ENCODE data around the gene MRPL47.
"Not testable (repeated sequence)": the region's sequence is repeated elsewhere in the genome, so short reads cannot be mapped to it uniquely, and the experiment has no call there.

Gene MRPL47

GRCh38 chr3:179604321-179605078 is at the start of gene MRPL47, which contains the start of gene NDUFB5:
Gene MRPL47, minus strand, starts transcription at chr3:179604638. Its CDS starts 14 bp downstream, at chr3:179604624.
Gene NDUFB5, plus strand, starts transcription at chr3:179604794. Its CDS starts 22 bp downstream, at chr3:179604816.
- DNase-seq: peak; percentile 88

GRCh38 chr3:179653096-179653797 is 48.8 kb upstream of the MRPL47 start:
- peak; percentile 53 for DNase-seq

GRCh38 chr3:179652447-179653095 is 48.1 kb upstream of the MRPL47 start, which contains the start of gene USP13:
Gene USP13, plus strand, starts transcription at chr3:179653040. Its CDS starts 186 bp downstream, at chr3:179653226.
- DNase-seq: peak; percentile 34

GRCh38 chr3:179651687-179652446 is 47.4 kb upstream of the MRPL47 start:
- DNase-seq: no peak

- no peak for DNase-seq
These were observed 41.7 kb upstream of the MRPL47 start for GRCh38 chr3:179646177-179646576.

GRCh38 chr3:179643837-179644236 is 39.4 kb upstream of the MRPL47 start:
- DNase-seq: not testable (repeated sequence)

- DNase-seq: no peak
These were observed 38.4 kb upstream of the MRPL47 start for GRCh38 chr3:179642871-179643270.

- DNase-seq: no peak
These were observed 36.0 kb upstream of the MRPL47 start for GRCh38 chr3:179640469-179640868.

- DNase-seq: no peak
These were observed 26.5 kb upstream of the MRPL47 start for GRCh38 chr3:179630753-179631451.

GRCh38 chr3:179624451-179624850 is 20.0 kb upstream of the MRPL47 start:
- DNase-seq: no peak

- DNase-seq: no peak
These were observed 17.6 kb upstream of the MRPL47 start for GRCh38 chr3:179622023-179622422.

GRCh38 chr3:179615458-179616173 is 11.2 kb upstream of the MRPL47 start:
- no peak for DNase-seq

- DNase-seq: no peak
These were observed 9.4 kb upstream of the MRPL47 start for GRCh38 chr3:179613807-179614206.

GRCh38 chr3:179610066-179610465 is 5.6 kb upstream of the MRPL47 start:
- no peak for DNase-seq

- DNase-seq: no peak
These were observed 4.7 kb upstream of the MRPL47 start for GRCh38 chr3:179608931-179609720.

GRCh38 chr3:179606534-179607085 is 2.2 kb upstream of the MRPL47 start:
- no peak for DNase-seq

- DNase-seq: no peak
These were observed 607 bp downstream of the MRPL47 start for GRCh38 chr3:179603831-179604230.

GRCh38 chr3:179603321-179603720 is 1.1 kb downstream of the MRPL47 start:
- DNase-seq: no peak

GRCh38 chr3:179599531-179599930 is 4.9 kb downstream of the MRPL47 start:
- no peak for DNase-seq

- no peak for DNase-seq
These were observed 13.1 kb downstream of the MRPL47 start for GRCh38 chr3:179591313-179591712.
